Chondrocyte (in vitro differentiated cells): ENCODE measurements around the gene HNRNPDL. TPM values are rescaled to one million over a fixed set of nuclear protein-coding genes. Genes with fewer than 3 reads are reported as not detected.

ENCODE experiments used
- DNase-seq: peaks from one replicate; pipeline ENCODE4 v3.0.0; 2021; ENCODE audit warnings: mixed read lengths, low spot score
- H3K27ac Mint-ChIP-seq: one replicate; pipeline ENCODE4 v1.8.0; 2021; ENCODE audit warnings: mild to moderate bottlenecking, moderate library complexity, mixed read lengths; ENCODE audit not compliant: unreplicated experiment
- H3K27me3 Mint-ChIP-seq: 2 replicates; pipeline ENCODE4 v1.8.0; 2021; ENCODE audit warnings: low read depth, mixed read lengths
- H3K36me3 Mint-ChIP-seq: 2 replicates; pipeline ENCODE4 v1.8.0; 2021; ENCODE audit warnings: low read depth, mixed read lengths
- H3K4me1 Mint-ChIP-seq: 2 replicates; pipeline ENCODE4 v1.8.0; 2021; ENCODE audit warnings: low read depth, mild to moderate bottlenecking, mixed read lengths
- H3K4me3 Mint-ChIP-seq: one replicate; pipeline ENCODE4 v1.8.0; 2021; ENCODE audit warnings: mild to moderate bottlenecking, moderate library complexity, mixed read lengths; ENCODE audit not compliant: unreplicated experiment
- H3K9me3 Mint-ChIP-seq: 2 replicates; pipeline ENCODE4 v1.8.0; 2021; ENCODE audit warnings: low read depth, mixed read lengths
- total RNA-seq: library from RNA; stranded (reverse); gene quantifications from 3 replicates; pipeline ENCODE4 v1.2.1, GENCODE V29; 2021
- TF ChIP-seq, protein P1 (sequence below): fragments of 200-600 bp; sonication (generic); IDR thresholded peaks from 2 replicates; pipeline ENCODE4 v1.5.0; 2021; ENCODE audit warnings: antibody characterized with exemption, mild to moderate bottlenecking, moderate library complexity

The HNRNPDL gene
- total RNA-seq, 1 donor from 2014 or later: 211 TPM

- no peak overlapping the region for H3K27ac Mint-ChIP-seq
- no peak overlapping the region for H3K4me3 Mint-ChIP-seq
- H3K9me3 Mint-ChIP-seq: no peaks in the 10 kb centered on the region
- no peaks in the 10 kb centered on the region for H3K27me3 Mint-ChIP-seq
- no peak for DNase-seq
- peaks cover 7% of the 10 kb centered on the region for H3K36me3 Mint-ChIP-seq
- H3K4me1 Mint-ChIP-seq: no peaks in the 10 kb centered on the region
- TF ChIP-seq, protein P1, sequence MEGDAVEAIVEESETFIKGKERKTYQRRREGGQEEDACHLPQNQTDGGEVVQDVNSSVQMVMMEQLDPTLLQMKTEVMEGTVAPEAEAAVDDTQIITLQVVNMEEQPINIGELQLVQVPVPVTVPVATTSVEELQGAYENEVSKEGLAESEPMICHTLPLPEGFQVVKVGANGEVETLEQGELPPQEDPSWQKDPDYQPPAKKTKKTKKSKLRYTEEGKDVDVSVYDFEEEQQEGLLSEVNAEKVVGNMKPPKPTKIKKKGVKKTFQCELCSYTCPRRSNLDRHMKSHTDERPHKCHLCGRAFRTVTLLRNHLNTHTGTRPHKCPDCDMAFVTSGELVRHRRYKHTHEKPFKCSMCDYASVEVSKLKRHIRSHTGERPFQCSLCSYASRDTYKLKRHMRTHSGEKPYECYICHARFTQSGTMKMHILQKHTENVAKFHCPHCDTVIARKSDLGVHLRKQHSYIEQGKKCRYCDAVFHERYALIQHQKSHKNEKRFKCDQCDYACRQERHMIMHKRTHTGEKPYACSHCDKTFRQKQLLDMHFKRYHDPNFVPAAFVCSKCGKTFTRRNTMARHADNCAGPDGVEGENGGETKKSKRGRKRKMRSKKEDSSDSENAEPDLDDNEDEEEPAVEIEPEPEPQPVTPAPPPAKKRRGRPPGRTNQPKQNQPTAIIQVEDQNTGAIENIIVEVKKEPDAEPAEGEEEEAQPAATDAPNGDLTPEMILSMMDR: no peak
Measured at GRCh38 chr4:82458729-82459128, 28.5 kb upstream of the HNRNPDL start.

GRCh38 chr4:82457266-82457665 is 27.0 kb upstream of the HNRNPDL start:
- DNase-seq: no peak
- Mint-ChIP-seq H3K36me3 (peaks cover 11% of the 10 kb centered on the region), H3K9me3 (no peaks in the 10 kb centered on the region), H3K4me3 (no peak overlapping the region), H3K27ac (no peak overlapping the region), H3K4me1 (no peaks in the 10 kb centered on the region), H3K27me3 (no peaks in the 10 kb centered on the region)
- TF ChIP-seq, protein P1: no peak

GRCh38 chr4:82452026-82452425 is 21.8 kb upstream of the HNRNPDL start:
- H3K4me3 Mint-ChIP-seq: no peak overlapping the region
- TF ChIP-seq, protein P1: no peak
- peaks cover 23% of the 10 kb centered on the region for H3K36me3 Mint-ChIP-seq
- H3K4me1 Mint-ChIP-seq: peaks cover 4% of the 10 kb centered on the region
- no peaks in the 10 kb centered on the region for H3K27me3 Mint-ChIP-seq
- H3K27ac Mint-ChIP-seq: no peak overlapping the region
- no peak for DNase-seq
- H3K9me3 Mint-ChIP-seq: no peaks in the 10 kb centered on the region

GRCh38 chr4:82450966-82451755 is 20.9 kb upstream of the HNRNPDL start:
- Mint-ChIP-seq H3K4me3 (no peak overlapping the region), H3K27ac (no peak overlapping the region), H3K9me3 (no peaks in the 10 kb centered on the region), H3K4me1 (peaks cover 4% of the 10 kb centered on the region), H3K27me3 (no peaks in the 10 kb centered on the region), H3K36me3 (peaks cover 23% of the 10 kb centered on the region)
- no peak for DNase-seq
- TF ChIP-seq, protein P1: no peak

DNA sequence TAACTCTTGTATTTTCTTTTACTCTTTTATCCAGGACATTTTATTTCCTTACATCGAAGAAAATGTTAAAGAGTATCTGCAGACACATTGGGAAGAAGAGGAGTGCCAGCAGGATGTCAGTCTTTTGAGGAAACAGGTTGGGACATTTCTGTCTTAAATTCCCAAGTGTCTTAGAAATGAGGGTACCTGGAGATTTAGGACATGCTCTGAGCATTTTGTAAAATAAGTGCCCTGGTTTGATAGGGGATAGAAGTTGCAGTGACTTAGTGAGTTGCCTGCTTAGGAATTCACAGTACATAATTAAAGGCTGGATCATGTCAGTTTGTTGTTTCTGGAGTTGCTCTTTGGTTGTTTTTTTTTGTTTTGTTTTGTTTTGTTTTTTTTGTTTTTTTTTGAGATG is 17.6 kb upstream of the HNRNPDL start:
- TF ChIP-seq, protein P1: no peak
- H3K27ac Mint-ChIP-seq: no peak overlapping the region
- H3K27me3 Mint-ChIP-seq: no peaks in the 10 kb centered on the region
- DNase-seq: no peak
- no peak overlapping the region for H3K4me3 Mint-ChIP-seq
- peaks cover 4% of the 10 kb centered on the region for H3K4me1 Mint-ChIP-seq
- no peaks in the 10 kb centered on the region for H3K9me3 Mint-ChIP-seq
- peaks cover 17% of the 10 kb centered on the region for H3K36me3 Mint-ChIP-seq
